HEK293T (cell line): ENCODE data around the gene SURF2.
A peak's percentile ranks its signal among the peaks of the same experiment; 100 is the strongest.

Experiments used
- CTCF ChIA-PET: fragments of 350-600 bp; formaldehyde crosslinking; extraction: SDS; loops from one replicate; lab custom pipeline; 2021; ENCODE audit warnings: antibody characterized with exemption, inconsistent platforms; lab: Yijun Ruan, JAX
- POLR2A ChIA-PET: fragments of 350-600 bp; formaldehyde crosslinking; extraction: SDS; loops from one replicate; lab custom pipeline; 2020; ENCODE audit warnings: antibody characterized with exemption, inconsistent platforms; lab: Yijun Ruan, JAX
- DNase-seq: peaks from one replicate; pipeline ENCODE4 v3.0.0; 2012; ENCODE audit warnings: mixed read lengths; ENCODE audit errors: extremely low spot score
- ARNT ChIP-seq: fragments of 450-650 bp; IDR thresholded peaks from 2 replicates; pipeline ENCODE4 v1.6.1; 2017; ENCODE audit warnings: mild to moderate bottlenecking
- BHLHE40 ChIP-seq: fragments of 450-650 bp; IDR thresholded peaks from 2 replicates; pipeline ENCODE4 v1.6.1; 2016; ENCODE audit warnings: mild to moderate bottlenecking, moderate library complexity, borderline replicate concordance
- CTBP1 ChIP-seq: fragments of 450-650 bp; IDR thresholded peaks from 2 replicates; pipeline ENCODE4 v1.6.1; 2016; ENCODE audit warnings: borderline replicate concordance
- ELF4 ChIP-seq: fragments of 450-650 bp; IDR thresholded peaks from 2 replicates; pipeline ENCODE4 v1.6.1; 2017; ENCODE audit warnings: antibody characterized with exemption
- FOXA1 ChIP-seq: fragments of 450-650 bp; IDR thresholded peaks from 2 replicates; pipeline ENCODE4 v1.6.1; 2016; ENCODE audit warnings: mild to moderate bottlenecking
- FOXK2 ChIP-seq: fragments of 450-650 bp; IDR thresholded peaks from 2 replicates; pipeline ENCODE4 v1.6.1; 2016; ENCODE audit warnings: mild to moderate bottlenecking
- FOXM1 ChIP-seq: fragments of 450-650 bp; IDR thresholded peaks from 2 replicates; pipeline ENCODE4 v1.6.1; 2017; ENCODE audit warnings: mild to moderate bottlenecking, borderline replicate concordance
- HDGF ChIP-seq: fragments of 450-650 bp; IDR thresholded peaks from 2 replicates; pipeline ENCODE4 v1.6.1; 2017; ENCODE audit warnings: antibody characterized with exemption, borderline replicate concordance
- L3MBTL2 ChIP-seq: fragments of 450-650 bp; conservative IDR thresholded peaks from 2 replicates; pipeline ENCODE4 v1.6.1; 2016; ENCODE audit warnings: mild to moderate bottlenecking
- LEF1 ChIP-seq: fragments of 450-650 bp; IDR thresholded peaks from 2 replicates; pipeline ENCODE4 v1.6.1; 2017; ENCODE audit warnings: mild to moderate bottlenecking, borderline replicate concordance
- NFRKB ChIP-seq: fragments of 450-650 bp; IDR thresholded peaks from 2 replicates; pipeline ENCODE4 v1.6.1; 2016; ENCODE audit warnings: mild to moderate bottlenecking, moderate library complexity
- PKNOX1 ChIP-seq: fragments of 450-650 bp; IDR thresholded peaks from 2 replicates; pipeline ENCODE4 v1.6.1; 2016
- SP1 ChIP-seq: fragments of 450-650 bp; IDR thresholded peaks from 2 replicates; pipeline ENCODE4 v1.6.1; 2017
- SUZ12 ChIP-seq: fragments of 450-650 bp; IDR thresholded peaks from 2 replicates; pipeline ENCODE4 v1.6.1; 2016; ENCODE audit warnings: mild to moderate bottlenecking
- TARDBP ChIP-seq: fragments of 450-650 bp; IDR thresholded peaks from 2 replicates; pipeline ENCODE4 v1.6.1; 2016
- ZNF384 ChIP-seq: fragments of 450-650 bp; IDR thresholded peaks from 2 replicates; pipeline ENCODE4 v1.6.1; 2016

SURF2 gene

DNA sequence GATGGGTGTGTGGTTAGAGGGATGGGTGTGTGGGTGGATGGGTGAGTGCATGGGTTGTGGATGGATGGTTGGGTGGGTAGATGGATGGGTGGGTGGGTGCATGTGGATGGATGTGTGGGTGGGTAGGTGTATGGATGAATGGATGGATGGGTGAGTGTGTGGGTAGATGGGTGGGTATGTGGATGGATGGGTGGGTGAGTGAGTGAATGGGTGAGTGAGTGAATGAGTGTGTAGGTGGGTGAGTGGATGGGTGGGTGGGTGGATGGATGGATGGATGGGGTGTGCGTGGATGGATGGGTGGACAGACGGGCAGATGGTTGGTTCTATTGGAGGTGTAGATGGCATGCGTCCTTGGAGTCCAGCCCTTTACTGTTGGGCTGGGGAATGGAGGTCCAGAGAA, 37.0 kb downstream of the SURF2 start:
- POLR2A ChIA-PET: no interaction called here
- no peak for DNase-seq
- CTCF ChIA-PET: no interaction called here
- TF ChIP-seq HDGF (no peak), ARNT (no peak), FOXA1 (no peak), TARDBP (no peak), SP1 (no peak), L3MBTL2 (no peak), SUZ12 (no peak)

GRCh38 chr9:133394687-133395271, 38.4 kb downstream of the SURF2 start:
- CTCF ChIA-PET: no interaction called here
- no peak for DNase-seq
- POLR2A ChIA-PET: interaction anchor here (0.7 kb wide), 1 partner anchor 24 kb away, joined by 3 read pairs; no protein-coding TSS in a partner anchor
- TF ChIP-seq FOXK2 (no peak), ELF4 (no peak), TARDBP (no peak), FOXM1 (no peak), SP1 (no peak), ZNF384 (no peak), SUZ12 (no peak), ARNT (no peak), FOXA1 (no peak), NFRKB (no peak), L3MBTL2 (no peak), CTBP1 (no peak), PKNOX1 (no peak), LEF1 (no peak), BHLHE40 (no peak), HDGF (no peak)

- ChIA-PET CTCF (interaction anchor here (0.8 to 1.0 kb wide), 2 partner anchors 34 to 90 kb away, joined by 3 to 5 read pairs; no protein-coding TSS in a partner anchor), POLR2A (no interaction called here)
- DNase-seq: peak; percentile 48
- TF ChIP-seq ARNT (no peak), ZNF384 (no peak), CTBP1 (no peak), FOXK2 (no peak), TARDBP (no peak), SUZ12 (no peak), SP1 (no peak), ELF4 (no peak), HDGF (no peak), NFRKB (no peak), PKNOX1 (no peak)
Observed at GRCh38 chr9:133396952-133397351, 40.6 kb downstream of the SURF2 start.

DNA sequence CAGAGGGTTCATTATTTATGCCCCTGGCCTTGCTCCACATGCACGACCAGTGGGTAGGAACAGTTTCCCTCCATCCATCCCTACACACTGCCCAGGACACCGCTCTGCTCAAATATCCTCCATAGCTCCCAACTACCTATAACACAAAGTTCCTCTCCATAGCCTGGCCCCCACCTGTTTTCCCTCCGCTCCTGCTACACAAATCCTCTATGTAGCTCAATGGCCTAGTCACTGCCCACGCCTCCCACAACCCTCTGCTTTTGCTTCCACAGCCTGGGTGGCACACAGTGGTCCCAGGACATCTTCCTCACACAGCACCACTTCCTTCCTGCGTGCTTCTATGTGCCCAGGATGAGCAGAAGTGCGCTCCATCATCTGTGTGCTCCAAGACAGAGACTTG, 41.0 kb downstream of the SURF2 start:
- DNase-seq: no peak
- CTCF ChIA-PET: interaction anchor here (0.8 kb wide), 1 partner anchor 34 kb away, joined by 5 read pairs; no protein-coding TSS in a partner anchor
- POLR2A ChIA-PET: no interaction called here
- no peak for TF ChIP-seq TARDBP
- no peak for TF ChIP-seq HDGF
- TF ChIP-seq SP1: no peak
- TF ChIP-seq ZNF384: no peak
- no peak for TF ChIP-seq L3MBTL2
- TF ChIP-seq FOXA1: no peak
- no peak for TF ChIP-seq FOXM1
- no peak for TF ChIP-seq ELF4
- no peak for TF ChIP-seq SUZ12
- TF ChIP-seq LEF1: no peak
- TF ChIP-seq CTBP1: no peak
- TF ChIP-seq PKNOX1: no peak
- no peak for TF ChIP-seq BHLHE40

- POLR2A ChIA-PET: no interaction called here
- TF ChIP-seq ARNT (no peak), SUZ12 (no peak), SP1 (no peak), LEF1 (no peak), HDGF (no peak), CTBP1 (no peak), FOXA1 (no peak), L3MBTL2 (no peak), PKNOX1 (no peak), TARDBP (no peak), ELF4 (no peak)
- no peak for DNase-seq
- CTCF ChIA-PET: no interaction called here
Observed at GRCh38 chr9:133397895-133398294, 41.5 kb downstream of the SURF2 start.

- TF ChIP-seq NFRKB: no peak
- no peak for TF ChIP-seq ZNF384
- TF ChIP-seq L3MBTL2: no peak
- TF ChIP-seq SP1: no peak
- no peak for TF ChIP-seq BHLHE40
- TF ChIP-seq ARNT: no peak
- no peak for TF ChIP-seq TARDBP
- TF ChIP-seq FOXK2: no peak
- no peak for TF ChIP-seq CTBP1
- TF ChIP-seq LEF1: no peak
- no peak for TF ChIP-seq FOXM1
- TF ChIP-seq ELF4: no peak
- POLR2A ChIA-PET: no interaction called here
Observed at GRCh38 chr9:133400292-133400691, 43.9 kb downstream of the SURF2 start.

More at GRCh38 chr9:133400292-133400691, 43.9 kb downstream of the SURF2 start:
- CTCF ChIA-PET: no interaction called here
- no peak for DNase-seq
